LoVo (cell line): ENCODE measurements around the gene FASLG.
A peak's percentile ranks its signal among the peaks of the same experiment; 100 is the strongest.
"Not testable (repeated sequence)": the region's sequence is repeated elsewhere in the genome, so short reads cannot be mapped to it uniquely, and the experiment has no call there.

ENCODE experiments used
- DNase-seq: peaks from one replicate; pipeline ENCODE4 v3.0.0-alpha.2; 2016; ENCODE audit warnings: low spot score

The FASLG gene

GRCh38 chr1:172658871-172659453, at the start of gene FASLG:
Gene FASLG (plus strand): TSS chr1:172659103. CDS start chr1:172659202, 99 bp downstream.
- DNase-seq, result no peak

GRCh38 chr1:172609528-172609927, 49.4 kb upstream of the FASLG start:
- DNase-seq, result no peak

- DNase-seq, result no peak
Observed at GRCh38 chr1:172612478-172612877, 46.4 kb upstream of the FASLG start.

DNA sequence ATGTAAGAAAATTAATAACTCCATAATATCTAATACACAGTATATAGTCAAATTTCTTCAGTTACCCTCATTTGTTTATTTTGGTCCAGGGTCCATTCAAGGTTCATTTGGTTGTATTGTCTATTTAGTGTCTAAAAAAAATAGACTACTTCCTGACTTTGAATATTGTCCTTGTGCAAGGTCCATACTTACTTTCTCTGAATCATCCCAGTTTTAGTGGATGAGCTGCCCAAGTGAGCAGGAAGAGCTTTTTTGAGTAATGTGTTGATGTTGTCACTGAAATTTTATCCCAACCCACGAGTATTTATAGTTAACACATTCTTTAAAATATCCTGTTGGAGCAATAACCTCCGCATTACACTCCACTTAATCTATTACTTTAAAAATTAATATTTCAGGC, 45.6 kb upstream of the FASLG start:
- no peak for DNase-seq

DNA sequence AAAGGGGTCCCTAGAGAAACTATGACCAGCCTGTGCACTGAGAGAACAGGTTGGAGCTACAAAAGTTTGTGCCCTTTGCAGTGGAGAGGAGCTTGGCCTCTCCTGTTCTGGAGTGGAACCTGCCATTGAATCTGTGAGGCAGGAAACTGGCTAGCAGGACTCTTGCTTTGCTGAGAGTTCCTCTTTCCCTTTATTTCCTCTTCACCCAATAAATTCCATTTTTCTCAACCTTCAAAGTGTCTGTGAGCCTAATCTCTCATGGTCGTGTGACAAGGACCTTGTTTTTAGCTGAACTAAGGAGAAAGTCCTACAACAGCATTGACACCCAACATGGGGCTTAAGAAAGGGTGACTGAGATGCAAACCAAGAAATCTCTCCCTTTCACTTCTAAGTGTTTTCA, 42.7 kb upstream of the FASLG start:
- DNase-seq, result no peak

- DNase-seq, result no peak
Observed at GRCh38 chr1:172616636-172617035, 42.3 kb upstream of the FASLG start.

- DNase-seq, result not testable (repeated sequence)
Observed at GRCh38 chr1:172620603-172621002, 38.3 kb upstream of the FASLG start.

DNA sequence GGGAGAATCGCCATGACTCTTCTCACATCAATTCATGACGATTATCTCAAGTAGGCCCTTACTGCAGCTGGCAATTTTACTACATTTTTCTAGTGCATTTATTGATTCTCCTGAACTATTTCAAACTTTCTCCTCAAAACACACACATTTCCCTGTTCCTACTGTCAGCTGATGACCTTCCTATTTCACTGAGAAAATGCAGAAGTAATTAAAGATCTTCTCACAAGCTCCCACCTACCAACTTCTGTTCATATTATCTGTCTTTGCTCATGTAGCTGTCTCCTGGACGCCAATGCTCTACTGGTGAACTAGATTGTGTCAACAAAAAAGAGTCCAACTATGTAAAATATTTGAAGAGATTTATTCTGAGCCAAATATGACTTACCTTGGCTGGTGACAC, 36.4 kb upstream of the FASLG start:
- DNase-seq, result no peak

DNA sequence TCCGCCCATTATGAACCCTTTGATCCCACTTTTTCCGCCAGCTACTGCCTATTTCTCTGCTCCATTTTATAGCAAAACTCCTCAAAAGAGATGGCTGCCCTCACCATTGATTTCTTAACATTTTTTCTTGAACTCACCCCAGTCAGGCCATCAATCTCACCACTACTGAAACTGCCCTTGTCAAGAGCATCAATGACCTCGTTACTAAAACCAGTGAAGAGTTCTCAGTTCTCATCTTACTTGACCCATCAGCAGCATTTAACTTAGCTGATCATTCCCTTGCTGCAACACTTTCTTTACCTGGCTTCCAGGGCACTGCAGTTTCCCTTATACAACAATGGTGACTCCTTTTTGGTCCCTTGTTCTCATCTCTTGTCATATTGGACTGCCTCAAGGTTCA, 35.2 kb upstream of the FASLG start:
- DNase-seq, result no peak

DNA sequence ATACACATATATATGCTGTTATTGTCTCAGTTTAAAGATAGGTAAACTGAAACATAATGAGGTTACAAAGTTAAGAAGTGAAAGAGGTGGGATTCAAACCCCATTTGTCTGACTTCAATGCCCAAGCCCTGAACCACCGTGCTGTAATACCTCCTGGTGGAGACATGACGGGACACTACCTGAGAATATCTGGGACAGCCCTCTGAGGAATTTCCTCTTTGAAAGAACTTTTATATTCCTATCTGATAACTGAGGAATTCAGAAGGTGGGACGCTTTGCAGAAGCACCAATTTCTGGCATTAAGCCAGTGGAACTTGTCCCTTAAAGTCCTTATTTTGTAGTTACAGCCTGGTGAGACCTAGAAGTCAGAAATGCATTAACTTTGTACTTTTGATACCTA, 32.1 kb upstream of the FASLG start:
- DNase-seq, result no peak

DNA sequence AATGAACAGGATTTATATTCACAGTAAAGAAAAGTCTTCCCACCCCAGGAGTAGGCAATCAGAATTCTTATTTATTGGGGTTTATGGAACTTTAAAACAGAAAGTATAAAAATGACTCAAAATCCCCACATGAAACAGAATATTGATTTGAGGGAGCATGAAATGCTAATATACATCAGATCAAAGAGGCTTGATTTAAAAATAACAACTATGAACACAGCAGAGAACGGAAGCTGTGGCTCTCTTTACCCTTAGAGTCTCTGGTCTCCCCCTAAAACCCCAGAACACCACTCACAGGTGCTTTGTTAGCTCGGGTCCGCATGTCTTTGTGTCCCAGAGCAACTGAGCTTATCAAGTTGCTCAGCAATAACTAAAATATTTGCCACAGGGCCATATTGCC, 31.2 kb upstream of the FASLG start:
- DNase-seq, result no peak

- no peak for DNase-seq
Observed at GRCh38 chr1:172628401-172628800, 30.5 kb upstream of the FASLG start.

GRCh38 chr1:172629170-172629569, 29.7 kb upstream of the FASLG start:
- no peak for DNase-seq

- DNase-seq, result no peak
Observed at GRCh38 chr1:172629638-172630037, 29.3 kb upstream of the FASLG start.

DNA sequence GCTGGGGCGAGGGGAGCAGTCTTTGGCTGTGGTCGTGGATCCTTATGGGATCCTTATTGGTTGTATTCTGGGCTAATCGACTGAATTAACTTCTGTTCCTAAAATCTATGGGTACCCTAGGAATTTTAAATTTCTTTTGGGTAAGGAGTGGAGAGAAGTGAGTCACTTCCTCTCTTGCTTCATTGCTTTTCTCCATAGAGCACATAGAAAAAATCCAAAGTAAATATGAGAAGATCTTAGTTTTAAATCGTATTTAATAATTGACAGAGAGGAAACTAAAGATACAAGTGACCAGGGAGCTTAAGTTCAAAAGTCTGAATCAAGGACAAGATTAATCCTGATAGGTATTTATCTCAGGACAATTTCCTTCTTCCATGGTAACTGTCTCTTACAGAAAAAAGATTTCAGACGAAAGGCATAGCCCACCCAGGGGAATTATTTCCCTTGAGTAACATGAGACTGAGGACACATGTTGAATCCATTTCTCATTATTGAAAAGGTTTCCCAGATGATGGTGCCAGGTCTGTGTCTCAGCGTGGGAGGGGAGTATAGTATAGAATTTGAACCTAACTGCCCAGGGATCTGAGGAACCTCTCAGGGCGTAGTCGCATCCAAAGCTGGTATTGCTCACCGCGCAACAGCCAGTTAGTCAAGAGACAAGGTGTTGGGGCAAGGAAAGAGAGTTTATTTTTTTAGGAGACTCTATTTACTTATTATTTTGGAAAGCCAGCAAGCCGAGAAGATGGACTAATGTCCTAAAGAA, 28.7 kb upstream of the FASLG start:
- no peak for DNase-seq

DNA sequence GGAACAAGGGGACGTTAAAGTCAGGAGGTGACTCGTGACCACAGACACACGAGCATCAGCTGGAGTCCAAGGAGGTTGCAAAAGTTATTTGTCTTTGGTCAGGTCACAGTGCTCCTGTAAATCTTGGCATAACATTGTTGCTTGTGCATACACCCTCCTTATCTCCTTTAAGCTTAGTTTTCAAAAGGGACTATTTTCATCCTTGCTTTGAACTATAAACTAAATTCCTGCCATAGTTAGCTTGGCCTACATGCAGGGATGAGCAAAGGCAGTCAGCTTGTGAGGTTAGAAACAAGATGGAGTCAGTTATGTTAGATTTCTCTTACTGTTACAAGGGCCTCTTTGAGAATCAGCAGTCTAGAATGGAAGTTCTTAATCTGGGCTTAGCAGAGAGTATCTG, 28.0 kb upstream of the FASLG start:
- DNase-seq, result no peak

GRCh38 chr1:172637522-172637921, 21.4 kb upstream of the FASLG start:
- DNase-seq, result no peak

DNA sequence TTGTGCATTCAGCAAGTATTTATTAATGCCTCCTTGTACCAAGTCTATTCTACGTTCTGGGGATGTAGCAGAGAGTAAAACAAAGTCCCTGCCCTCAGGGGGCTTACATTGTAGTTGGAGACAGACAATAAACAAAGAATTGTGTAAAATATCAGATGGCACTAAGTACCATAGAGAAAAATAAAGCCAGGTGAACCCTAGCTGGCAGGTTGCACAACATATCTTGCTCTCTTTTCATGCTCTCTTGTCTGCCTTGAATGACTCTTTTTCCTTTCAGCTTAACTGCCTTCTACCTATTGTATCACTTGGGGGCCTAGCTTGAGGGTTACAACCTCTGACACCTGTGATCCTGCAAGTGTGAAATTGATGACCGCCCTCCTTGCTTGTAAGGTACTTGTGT, 20.7 kb upstream of the FASLG start:
- DNase-seq, result no peak

DNA sequence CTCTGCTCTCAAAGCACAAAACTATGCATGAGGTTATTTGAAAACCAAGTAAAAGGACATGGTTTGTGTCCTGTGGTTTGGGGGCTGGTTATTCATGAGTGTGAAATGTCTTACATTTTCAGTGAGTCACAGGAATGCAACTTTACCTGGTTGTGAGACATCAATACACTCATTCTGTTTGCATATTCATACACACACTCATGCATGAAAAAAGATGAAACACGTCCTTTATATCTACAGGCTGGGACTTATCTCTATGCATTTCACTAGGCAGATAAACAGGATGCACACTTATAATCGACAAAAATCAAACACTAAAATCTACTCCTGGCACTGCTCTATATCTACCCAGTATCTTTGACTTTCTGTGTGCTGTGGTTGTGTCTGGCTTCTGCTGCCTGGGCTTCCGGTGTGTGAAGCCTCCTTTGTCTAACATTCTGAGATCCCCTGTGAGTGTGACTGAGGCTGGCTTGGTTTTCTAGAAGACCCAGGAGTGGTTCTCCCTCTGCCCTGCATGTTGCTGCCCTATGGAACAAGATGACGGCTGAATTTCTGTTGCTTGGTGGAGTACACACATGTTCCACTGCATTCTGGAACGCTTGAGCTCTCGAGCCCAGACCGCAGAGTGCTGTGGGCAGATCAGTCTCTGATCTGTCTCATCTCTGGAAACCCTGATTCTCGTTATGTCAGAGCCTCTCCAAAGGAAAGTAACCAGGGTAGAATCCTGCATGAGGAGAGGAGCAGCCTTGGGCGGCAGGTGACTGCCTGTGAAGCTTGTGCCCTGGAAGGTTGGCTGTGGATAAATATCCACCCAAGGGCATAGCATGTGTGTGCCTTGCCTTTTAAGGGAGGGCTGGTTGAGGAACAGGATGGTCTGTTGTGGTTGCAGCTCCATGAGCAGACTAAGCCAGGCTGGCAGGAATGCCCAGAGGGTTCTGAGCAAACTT, 19.7 kb upstream of the FASLG start:
- DNase-seq, result peak; percentile 32

DNA sequence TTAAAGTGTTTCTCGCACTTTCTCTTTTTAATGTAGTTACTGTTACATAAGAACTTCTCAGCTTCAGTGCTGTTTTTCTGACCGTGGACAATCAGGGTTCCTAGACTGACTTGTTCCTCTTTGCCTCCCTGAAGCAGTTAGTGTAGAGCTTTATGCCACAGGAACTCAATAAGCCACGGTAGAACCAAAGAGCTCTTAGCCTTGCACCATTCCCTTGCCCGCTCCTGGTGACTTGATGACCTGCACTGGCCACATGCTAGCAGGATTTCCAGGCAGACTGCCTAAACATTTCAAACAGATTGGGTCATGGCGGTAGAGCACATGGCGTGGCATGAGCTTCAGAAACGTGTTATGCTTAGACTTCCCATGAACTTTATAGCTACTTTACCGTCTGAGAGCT, 18.8 kb upstream of the FASLG start:
- no peak for DNase-seq

DNA sequence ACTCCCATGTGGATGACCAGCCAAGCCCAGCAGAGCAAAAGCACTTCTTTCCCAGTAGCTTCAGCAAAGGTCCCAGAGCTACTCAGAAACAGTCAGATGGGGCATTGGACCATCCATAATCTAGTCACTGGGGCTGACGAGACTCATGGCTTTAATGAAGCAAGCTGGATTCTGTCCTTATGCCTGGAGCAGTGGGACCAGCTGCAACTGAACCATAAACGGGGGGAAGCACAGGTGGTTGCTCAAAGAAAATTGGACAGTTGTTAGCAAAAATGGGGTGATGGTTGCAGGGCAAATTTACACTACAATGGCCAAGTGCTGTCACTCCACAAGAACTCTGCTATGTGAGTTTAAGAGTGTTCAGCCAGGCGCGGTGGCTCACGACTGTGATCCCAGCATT, 17.4 kb upstream of the FASLG start:
- DNase-seq, result no peak

DNA sequence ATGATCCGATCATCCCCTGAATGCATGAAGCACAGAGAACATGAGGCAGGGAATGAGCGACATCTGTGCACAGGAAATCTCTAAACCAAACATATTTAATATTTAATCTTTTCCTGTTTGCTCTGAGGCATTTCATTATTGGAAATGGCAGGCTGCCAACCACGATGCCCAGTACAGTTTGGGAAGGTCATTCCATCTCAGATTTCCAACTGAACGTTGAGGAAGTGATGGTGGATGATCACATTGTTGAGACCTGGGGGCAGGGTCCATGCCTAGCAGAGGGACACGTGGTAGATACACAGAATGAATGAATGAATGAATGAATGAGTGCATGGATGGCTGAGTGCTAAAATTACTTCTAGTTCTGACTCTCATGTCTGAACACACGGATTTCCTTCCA, 15.9 kb upstream of the FASLG start:
- no peak for DNase-seq

DNA sequence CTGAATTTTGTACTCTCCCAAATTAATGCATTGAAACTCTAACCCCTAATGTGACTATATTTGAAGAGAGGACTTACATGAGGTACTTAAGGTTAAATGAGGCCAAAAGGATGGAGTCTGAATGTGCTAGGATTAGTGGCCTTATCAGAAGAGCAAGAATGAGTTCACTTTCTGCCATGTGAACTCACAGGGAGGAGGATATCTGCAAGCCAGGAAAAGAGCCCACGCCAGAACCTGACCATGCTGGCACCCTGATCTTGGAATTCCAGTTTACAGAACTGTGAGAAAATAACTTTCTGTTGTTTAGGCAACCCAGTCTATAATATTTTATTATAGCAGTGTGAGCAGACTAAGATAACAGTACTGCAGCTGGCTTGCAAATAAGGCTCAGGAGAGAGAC, 12.2 kb upstream of the FASLG start:
- no peak for DNase-seq
